ENCODE results near the gene NME2. TPM values are rescaled to one million over a fixed set of nuclear protein-coding genes. Genes with fewer than 3 reads are reported as not detected.
"Not testable (repeated sequence)": the region's sequence is repeated elsewhere in the genome, so short reads cannot be mapped to it uniquely, and the experiment has no call there.

The NME2 gene
- total RNA-seq, 2 donors from 2014 or later, result 331 to 338 TPM

- H3K36me3 ChIP-seq, result peaks cover 28% of the 10 kb centered on the region
- peak overlapping the region; percentile 95 to 97 for H3K27ac ChIP-seq
- DNase-seq (ENCODE audit: low spot score) (no peak), ATAC-seq (ENCODE audit: insufficient number of reproducible peaks, low FRiP score, low read depth) (peak; percentile 4)
- no peaks in the 10 kb centered on the region for H3K27me3 ChIP-seq (replicated peaks; ENCODE audit: insufficient read depth)
- no peak for TF ChIP-seq CTCF (IDR thresholded peaks at IDR 0.05)
- peak overlapping the region; percentile 99 for H3K4me3 ChIP-seq
- no peaks in the 10 kb centered on the region for H3K9me3 ChIP-seq
- peaks cover 14% of the 10 kb centered on the region in 2 donors for H3K4me1 ChIP-seq (ENCODE audit: control insufficient read depth in 1 of 2, low read depth in 2 of 2)
These were observed 472 bp upstream of the NME2 start for GRCh38 chr17:51165680-51166197.

GRCh38 chr17:51166987-51167931 lies 1.0 kb downstream of the NME2 start:
- H3K36me3 ChIP-seq, result peaks cover 29% of the 10 kb centered on the region
- no peaks in the 10 kb centered on the region for H3K9me3 ChIP-seq
- no peaks in the 10 kb centered on the region for H3K27me3 ChIP-seq (replicated peaks; ENCODE audit: insufficient read depth)
- no peak for ATAC-seq (ENCODE audit: insufficient number of reproducible peaks, low FRiP score, low read depth)
- H3K4me3 ChIP-seq, result peak overlapping the region; percentile 99
- no peak for DNase-seq (ENCODE audit: low spot score)
- peak; percentile 62 for TF ChIP-seq CTCF (IDR thresholded peaks at IDR 0.05)
- peak overlapping the region; percentile 95 to 97 for H3K27ac ChIP-seq
- peaks cover 14% of the 10 kb centered on the region in 2 donors for H3K4me1 ChIP-seq (ENCODE audit: control insufficient read depth in 1 of 2, low read depth in 2 of 2)

GRCh38 chr17:51169340-51169739 lies 3.1 kb downstream of the NME2 start:
- Histone ChIP-seq H3K9me3 (no peaks in the 10 kb centered on the region), H3K4me1 (ENCODE audit: control insufficient read depth in 1 of 2, low read depth in 2 of 2) (peaks cover 14% of the 10 kb centered on the region in 2 donors), H3K27ac (no peak overlapping the region), H3K27me3 (replicated peaks; ENCODE audit: insufficient read depth) (no peaks in the 10 kb centered on the region), H3K36me3 (peaks cover 31% of the 10 kb centered on the region), H3K4me3 (no peak overlapping the region)
- no peak for ATAC-seq (ENCODE audit: insufficient number of reproducible peaks, low FRiP score, low read depth)
- TF ChIP-seq CTCF (IDR thresholded peaks at IDR 0.05), result no peak
- no peak for DNase-seq (ENCODE audit: low spot score)

- ATAC-seq (ENCODE audit: insufficient number of reproducible peaks, low FRiP score, low read depth) (no peak), DNase-seq (ENCODE audit: low spot score) (no peak)
- no peaks in the 10 kb centered on the region for H3K27me3 ChIP-seq (replicated peaks; ENCODE audit: insufficient read depth)
- no peak overlapping the region for H3K4me3 ChIP-seq
- H3K27ac ChIP-seq, result no peak overlapping the region
- no peak for TF ChIP-seq CTCF (IDR thresholded peaks at IDR 0.05)
- H3K36me3 ChIP-seq, result peaks cover 31% of the 10 kb centered on the region
- peaks cover 7 to 9% of the 10 kb centered on the region in 2 donors for H3K4me1 ChIP-seq (ENCODE audit: control insufficient read depth in 1 of 2, low read depth in 2 of 2)
- H3K9me3 ChIP-seq, result no peaks in the 10 kb centered on the region
These were observed 4.5 kb downstream of the NME2 start for GRCh38 chr17:51170736-51171135.

- DNase-seq (ENCODE audit: low spot score); H3K9me3 ChIP-seq; H3K4me3 ChIP-seq; H3K27ac ChIP-seq; ATAC-seq (ENCODE audit: insufficient number of reproducible peaks, low FRiP score, low read depth); H3K4me1 ChIP-seq (ENCODE audit: control insufficient read depth in 1 of 2, low read depth in 2 of 2); H3K27me3 ChIP-seq (replicated peaks; ENCODE audit: insufficient read depth): not testable (repeated sequence)
- peaks cover 31% of the 10 kb centered on the region for H3K36me3 ChIP-seq
These were observed 5.8 kb downstream of the NME2 start for GRCh38 chr17:51172030-51172429.
